ENCODE data around the gene RGL1.

DNA sequence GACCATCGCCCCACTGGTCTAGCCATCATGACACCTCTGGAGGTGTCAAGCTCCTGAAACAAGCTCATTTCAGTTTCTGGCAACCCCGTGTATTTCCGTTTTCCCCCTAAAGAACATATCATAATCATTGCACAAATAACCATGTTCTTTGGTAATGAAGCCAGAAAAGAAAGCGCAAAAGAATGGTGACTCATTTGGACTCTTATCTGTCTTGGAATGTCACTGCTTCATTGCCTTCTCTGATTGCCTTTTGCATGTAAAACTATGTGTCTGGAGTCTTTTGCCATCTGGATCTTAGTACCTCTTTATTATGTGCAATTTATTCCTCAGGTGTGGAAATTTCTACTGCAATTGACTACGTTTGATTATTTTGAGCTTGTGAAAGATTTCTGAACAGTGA, 122.1 kb downstream of the RGL1 start:
- TF ChIP-seq, protein P1, sequence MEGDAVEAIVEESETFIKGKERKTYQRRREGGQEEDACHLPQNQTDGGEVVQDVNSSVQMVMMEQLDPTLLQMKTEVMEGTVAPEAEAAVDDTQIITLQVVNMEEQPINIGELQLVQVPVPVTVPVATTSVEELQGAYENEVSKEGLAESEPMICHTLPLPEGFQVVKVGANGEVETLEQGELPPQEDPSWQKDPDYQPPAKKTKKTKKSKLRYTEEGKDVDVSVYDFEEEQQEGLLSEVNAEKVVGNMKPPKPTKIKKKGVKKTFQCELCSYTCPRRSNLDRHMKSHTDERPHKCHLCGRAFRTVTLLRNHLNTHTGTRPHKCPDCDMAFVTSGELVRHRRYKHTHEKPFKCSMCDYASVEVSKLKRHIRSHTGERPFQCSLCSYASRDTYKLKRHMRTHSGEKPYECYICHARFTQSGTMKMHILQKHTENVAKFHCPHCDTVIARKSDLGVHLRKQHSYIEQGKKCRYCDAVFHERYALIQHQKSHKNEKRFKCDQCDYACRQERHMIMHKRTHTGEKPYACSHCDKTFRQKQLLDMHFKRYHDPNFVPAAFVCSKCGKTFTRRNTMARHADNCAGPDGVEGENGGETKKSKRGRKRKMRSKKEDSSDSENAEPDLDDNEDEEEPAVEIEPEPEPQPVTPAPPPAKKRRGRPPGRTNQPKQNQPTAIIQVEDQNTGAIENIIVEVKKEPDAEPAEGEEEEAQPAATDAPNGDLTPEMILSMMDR (IDR thresholded peaks at IDR 0.05 in 2 of 3, conservative IDR thresholded peaks at IDR 0.05 in 1 of 3; ENCODE audit: borderline replicate concordance in 1 of 3, insufficient read depth in 1 of 3, low read depth in 2 of 3, low read length in 2 of 3), result no peak
- TF ChIP-seq POLR2AphosphoS5 (IDR thresholded peaks at IDR 0.05; ENCODE audit: low read depth, low read length) (no peak), EGR1 (IDR thresholded peaks at IDR 0.05; ENCODE audit: low read depth) (no peak), POLR2A (IDR thresholded peaks at IDR 0.05; ENCODE audit: borderline replicate concordance, extremely low read depth, insufficient read depth, insufficient read length) (no peak), YY1 (IDR thresholded peaks at IDR 0.05; ENCODE audit: extremely low read depth, insufficient replicate concordance, low read depth, low read length) (no peak), REST (IDR thresholded peaks at IDR 0.05; ENCODE audit: low read depth) (no peak), ATF3 (IDR thresholded peaks at IDR 0.05) (no peak), EZH2phosphoT487 (IDR thresholded peaks at IDR 0.05; ENCODE audit: borderline replicate concordance) (no peak), SRF (IDR thresholded peaks at IDR 0.05; ENCODE audit: low read depth) (no peak), EZH2 (IDR thresholded peaks at IDR 0.05) (no peak)
